Measurements from ENCODE around the gene WDR45B.
"Not testable (repeated sequence)": the region's sequence is repeated elsewhere in the genome, so short reads cannot be mapped to it uniquely, and the experiment has no call there.

Gene WDR45B

GRCh38 chr17:82655523-82655922 lies 7.3 kb upstream of the WDR45B start:
- DNase-seq, result no peak

GRCh38 chr17:82655038-82655479 lies 6.8 kb upstream of the WDR45B start:
- DNase-seq, result no peak

GRCh38 chr17:82654611-82655010 lies 6.4 kb upstream of the WDR45B start:
- DNase-seq, result not testable (repeated sequence)

GRCh38 chr17:82653651-82654528 lies 5.6 kb upstream of the WDR45B start:
- DNase-seq, result no peak

- DNase-seq, result no peak
Measured at GRCh38 chr17:82650723-82651122, 2.5 kb upstream of the WDR45B start.

GRCh38 chr17:82649501-82650261 lies 1.4 kb upstream of the WDR45B start:
- no peak for DNase-seq

GRCh38 chr17:82648742-82649331 lies 593 bp upstream of the WDR45B start:
- no peak for DNase-seq

- DNase-seq, result peak; percentile 43
Measured at GRCh38 chr17:82647593-82648164, 565 bp downstream of the WDR45B start.

GRCh38 chr17:82645516-82645915 lies 2.7 kb downstream of the WDR45B start:
- DNase-seq, result peak; percentile 2

GRCh38 chr17:82644148-82644547 lies 4.1 kb downstream of the WDR45B start:
- DNase-seq, result no peak

GRCh38 chr17:82642022-82642421 lies 6.2 kb downstream of the WDR45B start:
- DNase-seq, result no peak

GRCh38 chr17:82640036-82640435 lies 8.2 kb downstream of the WDR45B start:
- DNase-seq, result no peak

- DNase-seq, result no peak
Measured at GRCh38 chr17:82639628-82640027, 8.6 kb downstream of the WDR45B start.

GRCh38 chr17:82638183-82638773 lies 10.0 kb downstream of the WDR45B start:
- DNase-seq, result no peak

- DNase-seq, result no peak
Measured at GRCh38 chr17:82636626-82637598, 11.3 kb downstream of the WDR45B start.

- no peak for DNase-seq
Measured at GRCh38 chr17:82633343-82633742, 14.9 kb downstream of the WDR45B start.

GRCh38 chr17:82632451-82632850 lies 15.8 kb downstream of the WDR45B start:
- DNase-seq, result no peak

- DNase-seq, result no peak
Measured at GRCh38 chr17:82631544-82631943, 16.7 kb downstream of the WDR45B start.

GRCh38 chr17:82630212-82630611 lies 18.0 kb downstream of the WDR45B start:
- no peak for DNase-seq

- DNase-seq, result no peak
Measured at GRCh38 chr17:82629748-82630147, 18.5 kb downstream of the WDR45B start.

- DNase-seq, result no peak
Measured at GRCh38 chr17:82627405-82627804, 20.8 kb downstream of the WDR45B start.

GRCh38 chr17:82623707-82624106 lies 24.5 kb downstream of the WDR45B start:
- no peak for DNase-seq

All from kidney glomerular epithelial cell (primary cell).